Measurements from ENCODE around the gene PARD3. TPM values are rescaled to one million over a fixed set of nuclear protein-coding genes. Genes with fewer than 3 reads are reported as not detected.

Gene PARD3
- total RNA-seq, 2 donors from 2014 or later = 59.6 to 74.6 TPM

GRCh38 chr10:34137955-34138354, 677.1 kb downstream of the PARD3 start:
- Mint-ChIP-seq H3K36me3 (ENCODE audit: low read depth) (no peaks in the 10 kb centered on the region), H3K4me1 (peaks cover 26% of the 10 kb centered on the region), H3K27ac (no peak overlapping the region), H3K4me3 (no peak overlapping the region), H3K9me3 (no peaks in the 10 kb centered on the region), H3K27me3 (ENCODE audit: insufficient read depth) (no peaks in the 10 kb centered on the region)
- no peak overlapping the region for H3K9ac ChIP-seq (ENCODE audit: extremely low read depth, low read length, poor library complexity, severe bottlenecking)
- TF ChIP-seq, protein P1, sequence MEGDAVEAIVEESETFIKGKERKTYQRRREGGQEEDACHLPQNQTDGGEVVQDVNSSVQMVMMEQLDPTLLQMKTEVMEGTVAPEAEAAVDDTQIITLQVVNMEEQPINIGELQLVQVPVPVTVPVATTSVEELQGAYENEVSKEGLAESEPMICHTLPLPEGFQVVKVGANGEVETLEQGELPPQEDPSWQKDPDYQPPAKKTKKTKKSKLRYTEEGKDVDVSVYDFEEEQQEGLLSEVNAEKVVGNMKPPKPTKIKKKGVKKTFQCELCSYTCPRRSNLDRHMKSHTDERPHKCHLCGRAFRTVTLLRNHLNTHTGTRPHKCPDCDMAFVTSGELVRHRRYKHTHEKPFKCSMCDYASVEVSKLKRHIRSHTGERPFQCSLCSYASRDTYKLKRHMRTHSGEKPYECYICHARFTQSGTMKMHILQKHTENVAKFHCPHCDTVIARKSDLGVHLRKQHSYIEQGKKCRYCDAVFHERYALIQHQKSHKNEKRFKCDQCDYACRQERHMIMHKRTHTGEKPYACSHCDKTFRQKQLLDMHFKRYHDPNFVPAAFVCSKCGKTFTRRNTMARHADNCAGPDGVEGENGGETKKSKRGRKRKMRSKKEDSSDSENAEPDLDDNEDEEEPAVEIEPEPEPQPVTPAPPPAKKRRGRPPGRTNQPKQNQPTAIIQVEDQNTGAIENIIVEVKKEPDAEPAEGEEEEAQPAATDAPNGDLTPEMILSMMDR (conservative IDR thresholded peaks at IDR 0.05) = no peak
- peaks cover 2% of the 10 kb centered on the region for H3K4me1 ChIP-seq (ENCODE audit: control insufficient read depth, insufficient read depth, low read length)
- H3K27ac ChIP-seq (ENCODE audit: low read depth, low read length) = no peak overlapping the region
- H3K9me3 ChIP-seq (ENCODE audit: control insufficient read depth, low read length) = no peaks in the 10 kb centered on the region
- no peaks in the 10 kb centered on the region for H3K36me3 ChIP-seq (ENCODE audit: control insufficient read depth, insufficient read depth, low read length)
- WGBS, 2 experiments (ENCODE audit: insufficient coverage in 1 of 2, insufficient read length in 1 of 2) = 96 to 100% methylated on average over 2 of the region's 2 CpGs
- no peak for DNase-seq
- no peaks in the 10 kb centered on the region for H3K27me3 ChIP-seq (ENCODE audit: control insufficient read depth, insufficient read depth, low read length, poor library complexity, severe bottlenecking)
- H3K4me3 ChIP-seq (ENCODE audit: low read length) = no peak overlapping the region

- WGBS, 2 experiments (ENCODE audit: insufficient coverage in 1 of 2, insufficient read length in 1 of 2) = 91 to 94% methylated on average over 5 to 7 of the region's 7 CpGs
- Histone ChIP-seq H3K27ac (ENCODE audit: low read depth, low read length) (no peak overlapping the region), H3K4me1 (ENCODE audit: control insufficient read depth, insufficient read depth, low read length) (peaks cover 2% of the 10 kb centered on the region), H3K27me3 (ENCODE audit: control insufficient read depth, insufficient read depth, low read length, poor library complexity, severe bottlenecking) (no peaks in the 10 kb centered on the region), H3K36me3 (ENCODE audit: control insufficient read depth, insufficient read depth, low read length) (no peaks in the 10 kb centered on the region), H3K9ac (ENCODE audit: extremely low read depth, low read length, poor library complexity, severe bottlenecking) (no peak overlapping the region), H3K4me3 (ENCODE audit: low read length) (no peak overlapping the region), H3K9me3 (ENCODE audit: control insufficient read depth, low read length) (no peaks in the 10 kb centered on the region)
- peaks cover 26% of the 10 kb centered on the region for H3K4me1 Mint-ChIP-seq
- H3K9me3 Mint-ChIP-seq = no peaks in the 10 kb centered on the region
- H3K27me3 Mint-ChIP-seq (ENCODE audit: insufficient read depth) = no peaks in the 10 kb centered on the region
- DNase-seq = no peak
- no peak overlapping the region for H3K4me3 Mint-ChIP-seq
- H3K27ac Mint-ChIP-seq = no peak overlapping the region
- no peaks in the 10 kb centered on the region for H3K36me3 Mint-ChIP-seq (ENCODE audit: low read depth)
- TF ChIP-seq, protein P1 (conservative IDR thresholded peaks at IDR 0.05) = no peak
Observed at GRCh38 chr10:34137201-34137600, 677.9 kb downstream of the PARD3 start.

DNA sequence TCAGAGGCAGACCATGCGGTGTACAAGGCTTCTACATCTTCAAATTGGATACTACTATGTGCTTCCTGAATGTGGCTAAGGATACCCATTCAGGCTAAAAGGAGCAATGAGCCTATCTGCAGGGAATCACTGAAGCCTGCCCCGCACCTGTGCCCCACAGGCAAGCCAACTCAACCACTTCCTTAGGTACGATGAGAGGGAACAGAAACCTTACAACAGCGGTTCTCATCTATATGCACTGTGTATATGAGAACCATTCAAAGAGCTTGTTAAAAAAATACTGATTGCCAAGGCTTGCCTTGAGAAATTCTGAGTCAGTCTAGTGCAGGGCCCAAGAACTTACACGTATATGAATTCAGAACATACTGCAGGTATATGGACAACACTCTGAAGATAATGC, 679.6 kb downstream of the PARD3 start:
- no peak overlapping the region for H3K27ac ChIP-seq (ENCODE audit: low read depth, low read length)
- H3K36me3 Mint-ChIP-seq (ENCODE audit: low read depth) = peaks cover 3% of the 10 kb centered on the region
- no peak overlapping the region for H3K4me3 Mint-ChIP-seq
- H3K27ac Mint-ChIP-seq = no peak overlapping the region
- 95 to 100% methylated on average over 5 of the region's 5 CpGs for WGBS, 2 experiments (ENCODE audit: insufficient coverage in 1 of 2, insufficient read length in 1 of 2)
- H3K4me1 ChIP-seq (ENCODE audit: control insufficient read depth, insufficient read depth, low read length) = peaks cover 2% of the 10 kb centered on the region
- H3K4me1 Mint-ChIP-seq = peaks cover 23% of the 10 kb centered on the region
- no peak for DNase-seq
- H3K9me3 Mint-ChIP-seq = no peaks in the 10 kb centered on the region
- H3K27me3 Mint-ChIP-seq (ENCODE audit: insufficient read depth) = no peaks in the 10 kb centered on the region
- no peaks in the 10 kb centered on the region for H3K27me3 ChIP-seq (ENCODE audit: control insufficient read depth, insufficient read depth, low read length, poor library complexity, severe bottlenecking)
- no peak overlapping the region for H3K9ac ChIP-seq (ENCODE audit: extremely low read depth, low read length, poor library complexity, severe bottlenecking)
- H3K9me3 ChIP-seq (ENCODE audit: control insufficient read depth, low read length) = no peaks in the 10 kb centered on the region
- peaks cover 9% of the 10 kb centered on the region for H3K36me3 ChIP-seq (ENCODE audit: control insufficient read depth, insufficient read depth, low read length)
- TF ChIP-seq, protein P1 (conservative IDR thresholded peaks at IDR 0.05) = no peak
- H3K4me3 ChIP-seq (ENCODE audit: low read length) = no peak overlapping the region

Data from endodermal cell (in vitro differentiated cells).